Stimulated activated CD4-positive, alpha-beta T cell treated with anti-CD3 and anti-CD28 coated beads, Interleukin-4, amount 100 ng/mL, for 1 hour (primary cell): ENCODE measurements around the gene RLF.
"Not testable (repeated sequence)": the region's sequence is repeated elsewhere in the genome, so short reads cannot be mapped to it uniquely, and the experiment has no call there.

Experiments used
- DNase-seq: peaks from one replicate; pipeline ENCODE4 v3.0.0-alpha.2; 2020

RLF gene

GRCh38 chr1:40167317-40167716 is 6.1 kb downstream of the RLF start:
- no peak for DNase-seq

- no peak for DNase-seq
Observed at GRCh38 chr1:40171036-40171435, 9.8 kb downstream of the RLF start.

DNA sequence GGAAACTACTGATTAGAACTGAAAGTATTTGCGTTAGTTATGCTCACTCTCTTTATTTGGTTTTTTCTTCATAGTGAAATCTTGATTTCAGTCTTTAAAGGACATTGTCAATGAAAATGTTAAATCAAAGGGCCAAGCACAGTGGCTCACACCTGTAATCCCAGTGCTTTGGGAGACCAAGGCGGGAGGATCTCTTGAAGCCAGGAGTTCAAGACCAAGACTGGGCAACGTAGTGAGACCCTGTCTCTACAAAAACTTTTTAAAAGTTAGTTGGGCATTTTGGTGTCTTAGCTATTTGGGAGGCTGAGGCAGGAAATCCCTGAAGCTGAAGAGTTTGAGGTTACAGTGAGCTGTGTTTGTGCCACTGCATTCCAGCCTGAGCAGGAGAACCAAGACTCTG is 13.6 kb downstream of the RLF start:
- DNase-seq: no peak

GRCh38 chr1:40176989-40177388 is 15.8 kb downstream of the RLF start:
- not testable (repeated sequence) for DNase-seq

DNA sequence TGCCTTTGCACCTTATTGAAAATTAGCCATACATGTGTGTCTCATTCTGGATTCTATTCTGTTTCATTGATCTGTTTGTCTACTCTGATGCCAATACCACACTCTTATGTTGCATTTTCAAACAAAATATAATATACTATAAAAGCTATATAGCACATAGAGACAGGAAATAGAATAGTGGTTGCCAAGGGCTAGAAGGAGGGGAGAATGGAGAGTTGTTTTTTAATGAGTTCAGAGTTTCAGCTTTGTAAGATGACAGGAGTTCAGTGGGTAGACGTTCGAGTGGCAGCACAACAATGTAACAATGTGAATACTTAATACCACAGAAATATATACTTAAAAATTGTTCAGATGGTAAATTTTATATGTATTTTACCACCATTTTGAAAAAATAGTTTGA is 17.0 kb downstream of the RLF start:
- DNase-seq: no peak

- DNase-seq: no peak
Observed at GRCh38 chr1:40179496-40180089, 18.4 kb downstream of the RLF start.

DNA sequence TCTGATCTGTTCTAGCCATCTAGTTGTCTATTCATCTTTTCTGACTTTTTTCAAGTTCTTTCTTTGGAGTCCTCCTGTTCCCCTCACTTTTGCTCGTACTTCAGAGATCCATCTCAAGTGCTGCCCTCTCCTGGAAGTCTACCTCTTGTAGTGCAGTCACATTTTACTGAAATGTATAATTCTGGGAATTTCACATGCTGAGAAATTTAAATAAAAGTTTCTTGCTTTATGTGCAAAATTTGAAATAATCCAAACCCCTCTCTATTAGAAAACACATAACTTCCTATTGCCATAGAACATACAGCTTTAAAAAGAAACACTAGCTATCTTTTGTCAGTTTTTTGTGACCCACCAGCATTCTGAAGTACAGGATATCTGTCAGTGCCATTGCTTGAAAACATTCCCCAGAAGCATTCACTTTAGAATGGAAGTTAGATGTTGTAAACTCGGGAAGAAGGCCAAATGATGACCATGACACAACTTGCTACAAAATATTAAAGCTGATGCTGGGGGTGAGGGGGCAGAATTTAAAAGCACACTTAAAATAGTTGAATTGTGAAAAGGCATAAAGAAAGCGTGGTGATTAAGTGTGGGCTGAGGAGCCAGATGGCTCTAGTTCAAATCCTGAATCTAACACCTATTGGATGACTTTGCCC is 22.0 kb downstream of the RLF start:
- no peak for DNase-seq

DNA sequence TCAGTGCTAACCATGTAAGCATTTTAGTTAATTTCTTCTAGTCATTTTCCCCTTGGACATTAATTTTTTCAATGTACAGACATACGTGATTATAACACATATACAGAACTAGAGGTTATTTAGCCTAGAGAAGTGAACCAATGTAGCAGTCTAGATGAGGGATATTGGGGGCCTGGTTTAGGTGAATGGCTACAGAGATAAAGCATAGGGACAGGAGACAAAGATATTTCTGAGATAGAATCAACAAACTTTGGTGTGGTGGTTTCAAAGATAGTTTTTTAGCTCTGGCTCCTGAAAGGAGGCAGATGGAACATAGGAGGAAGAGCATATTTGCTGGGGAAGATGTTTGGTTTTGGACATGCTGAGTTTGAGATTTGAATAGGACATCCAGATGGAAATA is 23.0 kb downstream of the RLF start:
- DNase-seq: no peak

DNA sequence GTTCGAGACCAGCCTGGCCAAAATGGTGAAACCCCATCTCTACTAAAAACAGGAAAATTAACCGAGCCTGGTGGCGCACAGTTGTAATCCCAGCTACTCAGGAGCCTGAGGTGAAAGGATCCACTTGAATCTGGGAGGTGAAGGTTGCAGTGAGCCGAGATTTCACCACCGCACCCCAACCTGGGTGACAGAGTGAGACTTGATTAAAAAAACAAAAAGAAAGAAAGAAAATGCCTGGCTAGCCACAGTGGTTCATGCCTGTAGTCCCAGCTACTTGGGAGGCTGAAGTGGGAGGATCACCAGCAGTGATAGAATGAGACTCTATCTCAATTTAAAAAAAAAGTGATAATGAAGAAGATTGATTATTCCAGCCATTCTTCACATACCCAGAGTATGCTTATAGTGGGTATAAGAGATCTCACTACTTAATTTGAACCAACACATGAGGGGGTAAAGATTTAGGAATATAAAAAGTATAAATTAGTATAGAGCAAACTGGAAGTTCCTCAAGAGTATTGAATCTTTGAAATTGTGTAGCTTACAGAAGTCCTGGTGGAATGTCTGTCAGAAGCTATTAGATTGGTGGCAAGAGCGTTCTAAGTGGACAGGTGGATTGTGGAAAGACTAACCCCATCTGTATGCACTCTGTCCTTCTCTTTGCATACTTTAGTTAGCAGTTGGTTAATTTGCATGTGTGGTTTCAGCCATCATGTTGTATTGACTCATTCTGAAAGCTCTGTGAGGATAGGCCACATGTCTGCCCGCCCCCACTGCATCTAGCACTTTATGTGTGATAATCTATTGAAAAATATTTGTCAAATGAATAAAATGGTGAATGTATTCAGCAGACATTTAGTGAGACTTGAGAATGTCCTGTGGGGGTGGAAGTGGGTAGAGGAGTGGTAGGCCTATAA is 25.0 kb downstream of the RLF start:
- DNase-seq: peak; percentile 58

DNA sequence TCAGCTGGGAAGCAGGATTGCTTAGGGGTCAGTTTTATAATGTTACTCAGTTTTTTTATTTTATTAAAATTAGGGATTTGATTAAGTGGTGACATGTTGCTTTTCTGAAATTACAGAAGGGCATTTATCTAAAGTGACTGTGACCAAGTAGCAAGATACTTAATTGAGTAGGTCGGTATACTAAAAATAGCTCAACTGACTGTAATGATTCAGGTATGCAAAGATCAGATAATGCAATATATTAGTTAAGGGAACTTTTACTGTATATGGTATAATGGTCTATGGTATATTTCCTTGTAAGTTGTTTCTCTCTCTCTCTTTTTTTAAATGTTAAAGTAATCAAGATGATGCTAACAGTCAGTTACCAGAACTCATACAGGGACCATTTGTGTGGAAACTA is 26.2 kb downstream of the RLF start:
- DNase-seq: no peak

DNA sequence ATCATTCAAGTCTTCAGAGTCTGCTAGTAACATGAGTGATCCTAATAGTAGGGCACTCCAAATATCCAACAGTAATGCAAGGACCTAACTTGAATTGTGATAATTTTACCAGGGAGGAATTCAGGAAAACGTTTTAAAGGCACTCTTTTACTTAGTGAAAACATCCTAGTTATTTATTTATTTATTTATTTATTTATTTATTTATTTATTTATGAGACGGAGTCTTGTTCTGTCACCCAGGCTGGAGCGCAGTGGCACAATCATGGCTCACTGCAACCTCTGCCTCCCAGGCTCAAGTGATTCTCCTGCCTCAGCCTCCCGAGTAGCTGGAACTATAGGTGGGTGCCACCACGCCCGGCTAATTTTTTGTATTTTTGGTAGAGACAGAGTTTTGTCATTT is 33.5 kb downstream of the RLF start:
- DNase-seq: not testable (repeated sequence)

- DNase-seq: no peak
Observed at GRCh38 chr1:40197656-40198055, 36.5 kb downstream of the RLF start.

GRCh38 chr1:40199126-40199525 is 37.9 kb downstream of the RLF start:
- no peak for DNase-seq

DNA sequence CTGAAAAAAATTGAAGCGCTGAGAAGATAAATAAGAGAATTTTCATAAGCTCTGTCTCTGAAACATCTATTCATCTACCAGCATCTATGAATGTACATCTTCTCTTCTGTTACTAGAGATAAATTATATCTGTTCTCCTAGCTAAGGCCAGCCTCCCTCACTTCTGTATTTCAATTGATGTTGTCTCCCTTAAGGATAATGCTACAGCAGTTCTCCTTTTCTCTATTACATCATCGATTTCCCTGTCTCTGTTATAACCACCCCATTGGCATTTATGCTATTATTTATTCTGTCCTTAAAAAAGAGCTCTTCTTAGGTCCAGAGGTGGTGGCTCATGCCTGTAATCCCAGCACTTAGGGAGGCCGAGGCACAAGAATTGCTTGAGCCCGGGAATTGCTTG is 43.7 kb downstream of the RLF start:
- DNase-seq: no peak

GRCh38 chr1:40210511-40211204 is 49.5 kb downstream of the RLF start:
- no peak for DNase-seq

DNA sequence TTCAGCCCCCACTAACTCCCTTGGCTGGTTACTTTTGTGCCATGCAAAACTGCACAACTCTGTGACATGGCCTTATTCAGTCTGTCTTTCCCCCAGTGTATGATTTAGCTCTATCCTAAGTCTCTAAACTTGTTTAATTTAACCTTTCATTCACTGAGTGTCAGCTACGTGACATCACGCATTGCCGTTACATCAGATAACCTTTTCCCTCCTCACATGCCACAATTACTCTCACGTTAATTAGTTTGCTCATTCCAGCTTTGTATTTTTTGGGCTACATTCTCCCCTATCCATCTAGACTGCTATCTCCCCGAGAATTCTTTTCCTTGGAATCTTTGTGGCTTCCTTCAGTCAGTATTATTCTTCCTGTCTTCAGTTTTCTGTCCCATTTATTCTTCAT is 57.1 kb downstream of the RLF start:
- DNase-seq: no peak

DNA sequence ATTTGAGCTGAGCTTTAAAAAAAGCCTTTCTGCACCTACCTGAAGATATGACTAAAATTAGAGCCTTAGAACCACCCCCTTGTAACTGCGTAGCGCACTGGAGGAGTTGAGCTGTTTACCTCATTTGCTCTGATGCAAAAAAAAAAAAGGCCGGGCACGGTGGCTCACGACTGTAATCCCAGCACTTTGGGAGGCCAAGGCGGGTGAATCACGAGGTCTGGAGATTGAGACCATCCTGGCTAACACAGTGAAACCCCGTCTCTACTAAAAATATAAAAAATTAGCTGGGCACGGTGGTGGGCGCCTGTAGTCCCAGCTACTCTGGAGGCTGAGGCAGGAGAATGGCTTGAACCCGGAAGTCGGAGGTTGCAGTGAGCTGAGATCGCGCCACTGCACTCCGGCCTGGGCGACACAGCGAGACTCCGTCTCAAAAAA is 60.3 kb downstream of the RLF start:
- DNase-seq: not testable (repeated sequence)

- DNase-seq: no peak
Observed at GRCh38 chr1:40221977-40222772, 61.0 kb downstream of the RLF start.

DNA sequence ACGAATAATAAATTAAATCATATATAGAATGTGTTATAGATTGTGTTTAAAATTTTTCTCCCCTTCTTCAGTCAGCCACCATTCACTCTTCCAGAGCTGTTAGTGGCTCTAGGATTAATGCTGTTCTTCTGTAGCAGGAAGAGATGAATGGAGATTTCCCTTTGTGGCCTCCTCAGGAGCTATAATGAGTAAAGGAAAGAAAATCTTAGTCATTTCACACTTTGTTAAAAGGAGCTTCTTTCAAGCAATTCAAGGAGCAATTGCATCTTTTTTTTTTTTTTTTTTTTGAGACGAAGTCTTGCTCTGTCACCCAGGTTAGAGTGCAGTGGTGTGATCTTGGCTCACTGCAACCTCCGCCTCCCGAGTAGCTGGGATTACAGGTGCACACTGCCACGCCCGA is 62.9 kb downstream of the RLF start:
- DNase-seq: no peak

DNA sequence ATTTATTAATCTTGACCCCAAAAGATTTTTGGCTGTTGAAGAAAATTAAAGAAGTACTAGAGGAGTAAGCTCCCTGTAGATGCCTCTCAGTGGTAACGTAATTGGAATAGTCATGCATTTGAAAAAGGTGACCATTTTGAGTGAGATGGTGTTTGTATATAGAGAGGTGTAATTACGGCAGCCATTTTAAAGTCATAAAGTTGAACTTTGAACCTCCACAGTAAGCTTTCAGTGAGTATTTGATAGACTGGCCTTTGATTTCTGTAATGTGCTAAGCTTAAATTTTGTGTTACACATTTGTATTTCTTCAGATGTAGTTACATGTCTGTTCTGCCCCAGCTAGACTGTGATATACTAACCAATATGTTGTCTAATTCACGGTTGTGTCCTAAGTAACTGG is 65.0 kb downstream of the RLF start:
- no peak for DNase-seq

- peak; percentile 33 for DNase-seq
Observed at GRCh38 chr1:40232444-40232843, 71.3 kb downstream of the RLF start.

DNA sequence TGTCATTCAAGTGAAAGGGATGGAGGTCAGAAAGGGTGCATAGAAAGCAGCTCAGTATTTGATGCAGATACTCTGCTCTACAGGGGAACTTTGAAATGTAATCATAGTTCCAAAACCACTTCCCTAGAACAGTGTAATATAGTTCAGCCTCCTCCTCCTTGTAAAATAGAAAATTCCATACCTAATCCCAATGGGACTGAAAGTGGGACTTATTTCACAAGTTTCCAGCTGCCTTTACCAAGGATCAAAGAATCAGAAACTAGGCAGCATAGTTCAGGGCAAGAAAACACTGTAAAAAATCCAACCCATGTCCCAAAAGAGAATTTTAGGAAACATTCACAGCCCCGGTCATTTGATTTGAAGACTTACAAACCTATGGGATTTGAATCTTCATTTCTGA is 78.4 kb downstream of the RLF start:
- DNase-seq: no peak

DNA sequence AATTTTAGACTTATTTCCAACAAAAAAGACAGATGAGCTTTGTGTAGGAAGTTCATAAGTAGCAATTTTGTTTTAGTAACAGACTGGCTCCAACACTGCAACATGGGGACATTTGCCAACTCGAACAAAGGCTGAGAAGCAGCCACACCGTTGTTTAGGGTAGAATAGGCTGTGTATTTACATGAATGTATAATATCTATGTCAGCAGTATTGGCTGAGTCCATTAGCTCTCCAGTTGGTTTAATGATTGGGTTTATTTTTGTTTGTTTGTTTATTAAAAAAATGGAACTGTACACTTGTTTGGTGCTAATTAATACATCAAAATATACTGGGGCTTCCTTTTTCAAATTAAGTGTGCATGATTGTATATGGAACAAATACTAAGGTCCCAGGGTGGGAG is 79.2 kb downstream of the RLF start:
- no peak for DNase-seq
